Karpas-422 (cell line): ENCODE data around the gene LCMT1. TPM values are rescaled to one million over a fixed set of nuclear protein-coding genes. Genes with fewer than 3 reads are reported as not detected.

Experiments used
- DNase-seq: peaks from one replicate; pipeline ENCODE4 v3.0.0-alpha.2; 2015
- H2AFZ ChIP-seq: fragments of 200-600 bp; sonication (generic); 2 replicates; pipeline ENCODE4 v1.6.1; 2014; ENCODE audit warnings: antibody characterized with exemption, low read length, mixed read lengths
- H3K27ac ChIP-seq: fragments of 200-600 bp; sonication (generic); 2 replicates; pipeline ENCODE4 v1.5.1; 2014; ENCODE audit warnings: mild to moderate bottlenecking, low read length, moderate library complexity
- H3K27me3 ChIP-seq: fragments of 200-600 bp; sonication (generic); 2 replicates; pipeline ENCODE4 v1.6.1; 2014; ENCODE audit warnings: low read length, mixed read lengths
- H3K36me3 ChIP-seq: fragments of 200-600 bp; sonication (generic); 2 replicates; pipeline ENCODE4 v1.6.1; 2014; ENCODE audit warnings: low read length, mixed read lengths; ENCODE audit not compliant: insufficient read depth
- H3K4me1 ChIP-seq: fragments of 200-600 bp; sonication (generic); 2 replicates; pipeline ENCODE4 v1.6.1; 2014; ENCODE audit warnings: mild to moderate bottlenecking, low read length, mixed read lengths
- H3K4me2 ChIP-seq: fragments of 200-600 bp; sonication (generic); 2 replicates; pipeline ENCODE4 v1.6.1; 2014; ENCODE audit warnings: low read length, low read depth, mild to moderate bottlenecking; ENCODE audit not compliant: poor library complexity, severe bottlenecking
- H3K4me3 ChIP-seq: fragments of 200-600 bp; sonication (generic); 2 replicates; pipeline ENCODE4 v1.5.1; 2014; ENCODE audit warnings: mild to moderate bottlenecking, antibody characterized with exemption, low read length, mixed read lengths
- H3K79me2 ChIP-seq: fragments of 200-600 bp; sonication (generic); 2 replicates; pipeline ENCODE4 v1.6.1; 2014; ENCODE audit warnings: mild to moderate bottlenecking, low read length, mixed read lengths
- H3K9ac ChIP-seq: fragments of 200-600 bp; sonication (generic); 2 replicates; pipeline ENCODE4 v1.6.0; 2014; ENCODE audit warnings: low read length
- H3K9me2 ChIP-seq: fragments of 200-600 bp; sonication (generic), shearing (Covaris generic); replicated peaks from 2 replicates; pipeline ENCODE4 v1.6.0; 2014; ENCODE audit warnings: mild to moderate bottlenecking, low read length, moderate library complexity; ENCODE audit not compliant: insufficient read depth
- H3K9me3 ChIP-seq: fragments of 300-700, 200-600 bp; sonication (generic); 2 replicates; pipeline ENCODE4 v1.6.1; 2014; ENCODE audit warnings: low read length, mixed read lengths
- H4K20me1 ChIP-seq: fragments of 200-600 bp; sonication (generic); 2 replicates; pipeline ENCODE4 v1.6.1; 2014; ENCODE audit warnings: mild to moderate bottlenecking, antibody characterized with exemption, low read length, low read depth; ENCODE audit not compliant: insufficient read depth
- total RNA-seq: library from RNA; depleted of rRNA; stranded (reverse); fragments of >200 nt; shearing (Covaris generic); gene quantifications from 2 replicates; pipeline ENCODE4 v1.2.3, GENCODE V29; 2014; ENCODE audit warnings: low replicate concordance

The LCMT1 gene
- total RNA-seq, 1 experiment from 2014 or later, result 29.1 TPM

DNA sequence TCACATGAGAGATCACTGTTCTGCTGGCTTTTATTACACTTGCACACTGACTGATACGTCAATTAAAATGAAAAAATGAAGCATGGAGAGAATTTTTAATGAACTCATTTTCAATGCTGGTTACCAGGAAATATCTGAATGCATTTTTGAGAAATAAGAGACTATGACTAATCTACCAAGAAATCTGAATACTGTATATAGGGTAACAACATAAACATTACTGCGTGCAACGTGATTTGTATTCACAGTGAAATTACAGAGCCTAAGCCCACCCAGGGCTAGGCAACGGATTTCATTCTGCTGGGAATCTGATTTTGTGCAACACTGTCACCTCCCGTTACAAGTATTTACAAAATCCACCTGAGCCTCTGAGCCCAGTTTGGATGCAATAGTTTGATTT lies 23.8 kb upstream of the LCMT1 start:
- Histone ChIP-seq H3K4me2 (no peak overlapping the region), H3K27me3 (no peaks in the 10 kb centered on the region), H3K4me1 (no peaks in the 10 kb centered on the region), H3K9me3 (no peaks in the 10 kb centered on the region), H4K20me1 (no peaks in the 10 kb centered on the region), H2AFZ (no peak overlapping the region), H3K9me2 (no peaks in the 10 kb centered on the region), H3K27ac (no peak overlapping the region), H3K4me3 (no peak overlapping the region), H3K9ac (no peak overlapping the region), H3K79me2 (no peaks in the 10 kb centered on the region), H3K36me3 (no peaks in the 10 kb centered on the region)
- DNase-seq, result no peak

DNA sequence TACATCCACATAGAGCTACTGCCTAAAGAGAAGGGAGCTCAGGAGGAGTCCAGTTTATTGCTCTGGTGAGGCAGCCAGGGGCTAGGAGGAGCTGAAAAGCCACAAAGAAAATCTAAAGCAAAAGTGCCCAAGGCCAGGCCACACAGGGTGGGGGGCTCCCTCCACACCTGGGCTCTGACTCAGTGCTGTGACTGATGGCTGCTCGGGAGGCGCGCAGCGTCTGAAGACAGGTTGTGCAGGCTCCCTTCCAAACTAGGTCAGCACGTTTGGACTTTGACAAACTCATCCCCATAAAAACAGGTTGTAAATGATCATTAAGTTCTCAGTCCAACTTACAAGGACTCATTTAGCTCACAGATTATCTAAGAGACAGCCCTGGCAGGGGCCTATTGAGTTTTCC lies 22.2 kb upstream of the LCMT1 start:
- no peak overlapping the region for H3K9ac ChIP-seq
- H3K79me2 ChIP-seq, result no peaks in the 10 kb centered on the region
- no peaks in the 10 kb centered on the region for H3K36me3 ChIP-seq
- no peaks in the 10 kb centered on the region for H3K4me1 ChIP-seq
- H3K9me2 ChIP-seq, result no peaks in the 10 kb centered on the region
- no peak overlapping the region for H3K27ac ChIP-seq
- DNase-seq, result no peak
- no peaks in the 10 kb centered on the region for H3K9me3 ChIP-seq
- H3K4me3 ChIP-seq, result no peak overlapping the region
- no peaks in the 10 kb centered on the region for H4K20me1 ChIP-seq
- no peaks in the 10 kb centered on the region for H3K27me3 ChIP-seq
- no peak overlapping the region for H3K4me2 ChIP-seq
- no peak overlapping the region for H2AFZ ChIP-seq

DNA sequence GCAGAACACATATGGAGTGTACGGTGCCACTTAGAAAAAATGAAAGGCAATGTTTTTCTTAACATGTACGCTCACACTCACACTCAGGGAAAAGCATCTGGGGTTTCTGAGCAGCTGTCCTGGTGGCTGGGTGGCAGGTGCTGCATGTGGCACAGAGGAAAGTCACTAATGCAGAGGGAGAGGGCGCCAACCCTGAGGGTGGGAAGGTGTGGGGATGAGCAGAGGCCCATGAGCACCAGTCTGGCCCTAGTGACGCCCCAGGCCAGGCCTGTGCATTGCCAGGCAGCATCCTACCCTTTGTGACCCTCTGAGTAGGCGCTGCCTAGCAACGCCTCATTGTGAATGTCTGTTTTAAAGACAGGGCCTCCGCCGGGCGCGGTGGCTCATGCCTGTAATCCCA lies 19.1 kb upstream of the LCMT1 start:
- Histone ChIP-seq H2AFZ (no peak overlapping the region), H3K27me3 (no peaks in the 10 kb centered on the region), H3K9ac (no peak overlapping the region), H3K36me3 (no peaks in the 10 kb centered on the region), H3K4me3 (no peak overlapping the region), H3K4me1 (no peaks in the 10 kb centered on the region), H3K9me2 (no peaks in the 10 kb centered on the region), H4K20me1 (no peaks in the 10 kb centered on the region), H3K27ac (no peak overlapping the region), H3K9me3 (no peaks in the 10 kb centered on the region), H3K79me2 (no peaks in the 10 kb centered on the region), H3K4me2 (no peak overlapping the region)
- DNase-seq, result no peak

DNA sequence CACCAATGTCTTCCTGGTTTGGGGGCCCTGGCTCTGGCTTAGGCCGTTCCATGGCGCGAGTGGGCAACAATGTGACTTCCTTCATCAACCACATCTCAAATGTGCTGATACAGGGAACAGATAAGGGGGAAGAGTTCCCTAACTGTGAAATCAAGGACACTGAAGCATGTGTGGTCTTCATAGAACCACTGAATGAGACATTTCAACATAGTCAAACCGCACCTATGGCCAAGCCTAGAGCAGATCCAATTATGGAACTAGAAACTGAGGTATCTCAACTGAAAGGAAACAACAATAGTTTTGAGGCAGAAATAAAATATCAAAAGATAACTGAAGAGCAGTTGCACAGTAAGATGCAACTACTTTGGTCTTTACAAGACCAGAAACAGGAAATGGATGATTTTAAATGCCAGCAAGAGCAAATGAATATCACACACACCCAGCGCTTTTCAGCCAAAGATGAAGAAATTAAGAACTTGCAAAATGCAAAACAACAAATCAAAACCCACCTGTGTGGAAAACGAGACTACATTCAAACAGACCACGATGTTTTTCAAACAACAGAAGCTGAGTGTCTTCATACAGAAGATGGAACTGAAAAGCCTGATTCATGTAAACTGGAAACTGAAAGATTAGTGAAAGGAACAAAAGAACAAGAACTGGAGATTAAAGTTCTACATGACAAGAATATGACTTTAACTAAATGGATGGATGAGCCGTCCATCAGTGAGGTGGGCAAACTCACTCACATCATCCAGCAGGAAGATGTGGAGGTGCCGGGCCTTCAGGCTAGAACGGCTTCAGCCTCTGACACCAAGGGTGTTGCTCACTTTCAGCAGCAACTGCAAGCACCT lies 18.1 kb upstream of the LCMT1 start:
- no peak overlapping the region; the same call in 1 of the 2 replicates for H2AFZ ChIP-seq
- no peak overlapping the region for H3K27ac ChIP-seq
- DNase-seq, result no peak

DNA sequence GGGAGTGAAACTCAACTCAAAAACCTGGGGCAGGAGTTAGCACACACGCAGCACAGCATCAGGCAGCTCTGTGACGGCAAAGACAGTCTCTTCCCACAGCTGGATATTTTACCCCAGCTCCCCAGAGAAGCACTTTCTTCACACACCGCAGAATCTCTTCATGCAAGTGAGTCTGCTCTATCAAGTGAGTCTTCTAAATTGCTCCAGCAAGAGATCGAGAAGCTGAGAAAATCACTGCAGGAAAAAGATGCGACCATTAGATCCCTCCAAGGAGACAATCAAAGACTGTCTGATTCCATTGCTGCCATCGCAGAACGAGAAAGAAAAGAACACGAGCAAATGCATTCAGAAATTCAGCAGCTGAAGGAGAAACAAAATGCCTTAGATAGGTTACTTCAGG lies 16.9 kb upstream of the LCMT1 start:
- Histone ChIP-seq H3K79me2 (no peaks in the 10 kb centered on the region), H3K4me1 (no peaks in the 10 kb centered on the region), H3K9me2 (no peaks in the 10 kb centered on the region), H3K9me3 (no peaks in the 10 kb centered on the region), H3K27ac (no peak overlapping the region), H3K4me2 (no peak overlapping the region), H4K20me1 (no peaks in the 10 kb centered on the region), H3K27me3 (no peaks in the 10 kb centered on the region), H2AFZ (no peak overlapping the region), H3K4me3 (no peak overlapping the region), H3K9ac (no peak overlapping the region), H3K36me3 (no peaks in the 10 kb centered on the region)
- DNase-seq, result no peak

More for the DNA sequence above, 18.1 kb upstream of the LCMT1 start:
- H3K79me2 ChIP-seq, result no peaks in the 10 kb centered on the region
- no peaks in the 10 kb centered on the region for H3K36me3 ChIP-seq
- H3K27me3 ChIP-seq, result no peaks in the 10 kb centered on the region
- no peaks in the 10 kb centered on the region for H3K4me1 ChIP-seq
- no peaks in the 10 kb centered on the region for H3K9me2 ChIP-seq
- no peaks in the 10 kb centered on the region for H4K20me1 ChIP-seq
- no peak overlapping the region for H3K4me3 ChIP-seq
- no peak overlapping the region for H3K4me2 ChIP-seq
- no peak overlapping the region for H3K9ac ChIP-seq
- H3K9me3 ChIP-seq, result no peaks in the 10 kb centered on the region

DNA sequence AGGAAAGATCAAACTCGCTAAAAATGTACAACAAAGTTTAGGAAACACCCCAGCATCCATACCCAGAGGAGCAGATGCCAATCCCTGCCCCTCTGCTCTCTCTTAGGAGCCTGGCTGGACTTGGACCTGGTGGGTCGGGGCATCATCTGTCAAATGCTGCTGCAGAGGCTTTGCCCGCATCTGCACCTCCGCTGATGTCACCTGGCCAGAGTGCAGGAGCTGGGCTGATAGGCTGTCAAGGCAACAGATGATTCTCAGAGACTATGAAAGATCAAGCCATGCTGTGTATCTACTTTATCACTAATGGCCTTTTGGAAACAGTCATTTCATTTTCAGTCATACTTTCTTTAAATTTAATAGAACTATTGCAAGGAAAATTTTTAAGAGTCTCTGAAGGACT lies 15.9 kb upstream of the LCMT1 start:
- Histone ChIP-seq H3K27me3 (no peaks in the 10 kb centered on the region), H3K79me2 (no peaks in the 10 kb centered on the region), H3K4me2 (no peak overlapping the region), H3K9me3 (no peaks in the 10 kb centered on the region), H3K4me3 (no peak overlapping the region), H2AFZ (no peak overlapping the region), H4K20me1 (no peaks in the 10 kb centered on the region), H3K36me3 (no peaks in the 10 kb centered on the region), H3K27ac (no peak overlapping the region), H3K9me2 (no peaks in the 10 kb centered on the region), H3K9ac (no peak overlapping the region), H3K4me1 (no peaks in the 10 kb centered on the region)
- DNase-seq, result no peak

DNA sequence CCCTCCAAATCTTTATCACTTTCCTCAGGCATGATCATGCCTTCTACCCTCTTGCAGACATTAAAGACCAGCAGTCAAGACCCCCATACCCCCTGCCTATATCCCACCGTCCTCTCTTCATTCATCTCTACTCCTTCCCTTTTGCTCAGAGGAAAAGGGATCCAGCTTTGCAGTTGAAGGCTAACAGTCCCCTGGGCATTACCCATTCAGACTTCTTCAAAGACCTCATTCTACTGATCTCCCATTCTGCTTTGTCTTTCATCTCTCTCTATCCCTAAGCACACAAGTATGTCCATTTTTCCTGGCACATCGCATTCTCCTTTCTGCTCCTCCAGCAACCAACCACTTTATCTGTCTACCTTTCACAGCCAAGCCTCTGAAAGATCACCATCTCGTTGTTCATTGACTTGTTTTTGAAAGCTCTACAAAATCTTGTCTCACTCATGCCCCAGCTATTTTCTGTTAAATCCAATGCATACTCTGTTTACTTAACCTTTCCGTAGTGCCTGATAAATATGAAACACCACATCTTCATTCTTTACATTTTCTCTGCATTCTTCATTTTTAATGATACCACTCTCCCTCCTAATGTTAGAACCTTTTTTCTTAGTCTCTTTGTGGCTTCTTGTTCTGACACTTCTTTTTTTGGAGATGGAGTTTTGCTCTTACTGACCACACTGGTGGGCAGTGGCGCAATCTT lies 14.1 kb upstream of the LCMT1 start:
- no peaks in the 10 kb centered on the region for H3K4me1 ChIP-seq
- no peak overlapping the region for H3K4me3 ChIP-seq
- no peak overlapping the region for H2AFZ ChIP-seq
- no peak overlapping the region for H3K27ac ChIP-seq
- no peaks in the 10 kb centered on the region for H3K36me3 ChIP-seq
- no peak for DNase-seq
- no peaks in the 10 kb centered on the region for H3K27me3 ChIP-seq
- no peaks in the 10 kb centered on the region for H4K20me1 ChIP-seq
- no peaks in the 10 kb centered on the region for H3K9me2 ChIP-seq
- no peak overlapping the region for H3K4me2 ChIP-seq
- H3K9me3 ChIP-seq, result no peaks in the 10 kb centered on the region
- no peaks in the 10 kb centered on the region for H3K79me2 ChIP-seq
- no peak overlapping the region for H3K9ac ChIP-seq

DNA sequence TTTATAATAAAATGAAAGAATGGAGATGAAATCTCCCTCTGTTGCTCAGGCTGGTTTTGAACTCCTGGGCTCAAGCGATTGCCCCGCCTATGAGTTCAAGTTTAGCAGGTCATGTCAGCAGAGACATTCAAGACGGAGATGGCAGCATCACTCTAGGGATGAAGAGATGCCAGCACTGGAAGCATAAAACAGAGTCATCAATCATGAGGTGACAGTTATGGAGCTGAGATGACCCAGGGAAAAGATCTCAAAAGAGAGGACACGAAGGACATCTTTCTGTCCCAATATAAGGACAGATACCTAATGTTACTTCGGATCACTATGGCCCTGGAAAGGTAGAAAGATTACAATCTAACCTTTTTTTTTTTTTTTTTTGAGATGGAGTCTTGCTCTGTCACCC lies 11.0 kb upstream of the LCMT1 start:
- H3K27ac ChIP-seq, result no peak overlapping the region
- H4K20me1 ChIP-seq, result no peaks in the 10 kb centered on the region
- H3K9me3 ChIP-seq, result no peaks in the 10 kb centered on the region
- no peak overlapping the region for H3K9ac ChIP-seq
- H3K27me3 ChIP-seq, result no peaks in the 10 kb centered on the region
- H3K4me1 ChIP-seq, result no peaks in the 10 kb centered on the region
- no peak overlapping the region for H3K4me2 ChIP-seq
- no peaks in the 10 kb centered on the region for H3K36me3 ChIP-seq
- H3K79me2 ChIP-seq, result no peaks in the 10 kb centered on the region
- H3K9me2 ChIP-seq, result no peaks in the 10 kb centered on the region
- H3K4me3 ChIP-seq, result no peak overlapping the region
- H2AFZ ChIP-seq, result no peak overlapping the region
- no peak for DNase-seq
